ENCODE data around the gene QRICH2.
"Not testable (repeated sequence)": the region's sequence is repeated elsewhere in the genome, so short reads cannot be mapped to it uniquely, and the experiment has no call there.

The QRICH2 gene, protein sequence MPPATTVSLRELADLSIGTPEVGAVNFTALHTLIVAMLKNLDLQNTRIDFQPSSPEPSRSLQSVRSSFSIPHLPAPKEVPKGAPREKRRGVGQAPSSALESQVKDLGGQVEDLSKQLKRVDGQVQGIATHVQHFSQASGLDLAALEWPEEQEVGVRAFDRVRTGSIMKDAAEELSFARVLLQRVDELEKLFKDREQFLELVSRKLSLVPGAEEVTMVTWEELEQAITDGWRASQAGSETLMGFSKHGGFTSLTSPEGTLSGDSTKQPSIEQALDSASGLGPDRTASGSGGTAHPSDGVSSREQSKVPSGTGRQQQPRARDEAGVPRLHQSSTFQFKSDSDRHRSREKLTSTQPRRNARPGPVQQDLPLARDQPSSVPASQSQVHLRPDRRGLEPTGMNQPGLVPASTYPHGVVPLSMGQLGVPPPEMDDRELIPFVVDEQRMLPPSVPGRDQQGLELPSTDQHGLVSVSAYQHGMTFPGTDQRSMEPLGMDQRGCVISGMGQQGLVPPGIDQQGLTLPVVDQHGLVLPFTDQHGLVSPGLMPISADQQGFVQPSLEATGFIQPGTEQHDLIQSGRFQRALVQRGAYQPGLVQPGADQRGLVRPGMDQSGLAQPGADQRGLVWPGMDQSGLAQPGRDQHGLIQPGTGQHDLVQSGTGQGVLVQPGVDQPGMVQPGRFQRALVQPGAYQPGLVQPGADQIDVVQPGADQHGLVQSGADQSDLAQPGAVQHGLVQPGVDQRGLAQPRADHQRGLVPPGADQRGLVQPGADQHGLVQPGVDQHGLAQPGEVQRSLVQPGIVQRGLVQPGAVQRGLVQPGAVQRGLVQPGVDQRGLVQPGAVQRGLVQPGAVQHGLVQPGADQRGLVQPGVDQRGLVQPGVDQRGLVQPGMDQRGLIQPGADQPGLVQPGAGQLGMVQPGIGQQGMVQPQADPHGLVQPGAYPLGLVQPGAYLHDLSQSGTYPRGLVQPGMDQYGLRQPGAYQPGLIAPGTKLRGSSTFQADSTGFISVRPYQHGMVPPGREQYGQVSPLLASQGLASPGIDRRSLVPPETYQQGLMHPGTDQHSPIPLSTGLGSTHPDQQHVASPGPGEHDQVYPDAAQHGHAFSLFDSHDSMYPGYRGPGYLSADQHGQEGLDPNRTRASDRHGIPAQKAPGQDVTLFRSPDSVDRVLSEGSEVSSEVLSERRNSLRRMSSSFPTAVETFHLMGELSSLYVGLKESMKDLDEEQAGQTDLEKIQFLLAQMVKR (N-terminal part only)

GRCh38 chr17:76307966-76308338 is at the start of gene QRICH2:
QRICH2 (minus strand) TSS chr17:76308276; CDS start chr17:76307998, 278 bp downstream.
- no peak for DNase-seq
- CTCF ChIA-PET, result interaction anchor here (0.7 kb wide), 1 partner anchor 77 kb away, joined by 3 read pairs; no protein-coding TSS in a partner anchor
- Mint-ChIP-seq H3K27ac (no peak within 1 kb of the TSS), H3K36me3 (peaks cover 19% of the 10 kb centered on the region), H3K9me3 (no peaks in the 10 kb centered on the region), H3K27me3 (no peaks in the 10 kb centered on the region), H3K4me3 (no peak within 1 kb of the TSS), H3K4me1 (peaks cover 2% of the 10 kb centered on the region)

GRCh38 chr17:76357597-76358158 is 49.6 kb upstream of the QRICH2 start:
- Mint-ChIP-seq H3K36me3 (peaks cover 2% of the 10 kb centered on the region), H3K27ac (no peak overlapping the region), H3K27me3 (peaks cover 46% of the 10 kb centered on the region), H3K4me1 (peaks cover 19% of the 10 kb centered on the region), H3K9me3 (no peaks in the 10 kb centered on the region), H3K4me3 (no peak overlapping the region)
- DNase-seq, result no peak
- CTCF ChIA-PET, result interaction anchor here (1.3 kb wide), 1 partner anchor 28 kb away, joined by 6 read pairs; no protein-coding TSS in a partner anchor

- CTCF ChIA-PET, result interaction anchor here (1.3 kb wide), 1 partner anchor 29 kb away, joined by 6 read pairs; no protein-coding TSS in a partner anchor
- Mint-ChIP-seq H3K4me3 (no peak overlapping the region), H3K9me3 (no peaks in the 10 kb centered on the region), H3K4me1 (peaks cover 24% of the 10 kb centered on the region), H3K27me3 (peaks cover 41% of the 10 kb centered on the region), H3K27ac (no peak overlapping the region), H3K36me3 (peaks cover 4% of the 10 kb centered on the region)
- DNase-seq, result no peak
These were observed 48.9 kb upstream of the QRICH2 start for GRCh38 chr17:76356803-76357456.

DNA sequence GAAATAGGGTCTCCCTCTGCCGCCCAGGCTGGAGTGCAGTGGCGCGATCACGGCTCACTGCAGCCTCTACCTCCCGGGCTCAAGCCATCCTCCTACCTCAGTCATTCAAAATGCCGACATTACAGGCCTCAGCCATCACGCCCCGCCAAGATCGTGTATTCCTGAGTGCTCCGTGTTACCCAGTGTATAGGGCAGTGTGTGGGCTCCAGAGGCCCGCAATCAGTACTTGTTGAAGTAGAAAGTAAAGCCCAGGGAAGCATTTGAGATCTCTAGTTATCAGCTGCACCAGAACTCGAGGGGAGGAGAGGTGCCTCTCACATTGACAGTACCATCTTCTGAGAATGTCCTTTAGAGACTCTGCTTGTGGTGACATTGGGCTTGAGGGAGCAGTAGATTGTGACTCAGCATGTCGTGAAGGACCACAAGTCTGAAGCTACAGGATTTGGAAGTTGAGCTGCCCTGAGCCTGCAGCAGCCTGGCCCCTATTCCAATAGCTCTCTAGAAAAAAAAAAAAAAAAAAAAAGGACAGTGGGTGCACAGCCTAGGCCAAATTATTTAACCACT is 46.8 kb upstream of the QRICH2 start:
- H3K4me3 Mint-ChIP-seq, result peak overlapping the region; percentile 87
- H3K27me3 Mint-ChIP-seq, result peaks cover 26% of the 10 kb centered on the region
- peak overlapping the region; percentile 97 for H3K27ac Mint-ChIP-seq
- no peak for DNase-seq
- peaks cover 9% of the 10 kb centered on the region for H3K36me3 Mint-ChIP-seq
- CTCF ChIA-PET, result interaction anchor here (1.0 to 1.5 kb wide), 2 partner anchors 31 to 42 kb away, joined by 4 read pairs; no protein-coding TSS in a partner anchor
- H3K9me3 Mint-ChIP-seq, result no peaks in the 10 kb centered on the region
- H3K4me1 Mint-ChIP-seq, result peaks cover 33% of the 10 kb centered on the region

- peak overlapping the region; percentile 87 for H3K4me3 Mint-ChIP-seq
- DNase-seq, result no peak
- peaks cover 33% of the 10 kb centered on the region for H3K4me1 Mint-ChIP-seq
These were observed 46.2 kb upstream of the QRICH2 start for GRCh38 chr17:76354317-76354729.

GRCh38 chr17:76353599-76354316 is 45.7 kb upstream of the QRICH2 start, which contains the start of gene PRPSAP1:
PRPSAP1 (minus strand) TSS chr17:76353916; CDS start chr17:76353703, 213 bp downstream.
- H3K27me3 Mint-ChIP-seq, result peaks cover 23% of the 10 kb centered on the region
- CTCF ChIA-PET, result interaction anchor here (1.1 to 2.9 kb wide), 3 partner anchors 32 to 74 kb away, joined by 3 to 23 read pairs (median 8); partner anchors contain the start of gene SPHK1
- peaks cover 33% of the 10 kb centered on the region for H3K4me1 Mint-ChIP-seq
- no peaks in the 10 kb centered on the region for H3K9me3 Mint-ChIP-seq
- DNase-seq, result peak; percentile 87
- H3K4me3 Mint-ChIP-seq, result peak within 1 kb of the TSS; percentile 87
- peak within 1 kb of the TSS; percentile 97 for H3K27ac Mint-ChIP-seq
- peaks cover 9% of the 10 kb centered on the region for H3K36me3 Mint-ChIP-seq

More at GRCh38 chr17:76354317-76354729, 46.2 kb upstream of the QRICH2 start:
- Mint-ChIP-seq H3K27ac (peak overlapping the region; percentile 97), H3K27me3 (peaks cover 23% of the 10 kb centered on the region), H3K36me3 (peaks cover 9% of the 10 kb centered on the region), H3K9me3 (no peaks in the 10 kb centered on the region)
- CTCF ChIA-PET, result interaction anchor here (1.1 to 2.9 kb wide), 3 partner anchors 31 to 74 kb away, joined by 3 to 23 read pairs (median 8); partner anchors contain the start of gene SPHK1

DNA sequence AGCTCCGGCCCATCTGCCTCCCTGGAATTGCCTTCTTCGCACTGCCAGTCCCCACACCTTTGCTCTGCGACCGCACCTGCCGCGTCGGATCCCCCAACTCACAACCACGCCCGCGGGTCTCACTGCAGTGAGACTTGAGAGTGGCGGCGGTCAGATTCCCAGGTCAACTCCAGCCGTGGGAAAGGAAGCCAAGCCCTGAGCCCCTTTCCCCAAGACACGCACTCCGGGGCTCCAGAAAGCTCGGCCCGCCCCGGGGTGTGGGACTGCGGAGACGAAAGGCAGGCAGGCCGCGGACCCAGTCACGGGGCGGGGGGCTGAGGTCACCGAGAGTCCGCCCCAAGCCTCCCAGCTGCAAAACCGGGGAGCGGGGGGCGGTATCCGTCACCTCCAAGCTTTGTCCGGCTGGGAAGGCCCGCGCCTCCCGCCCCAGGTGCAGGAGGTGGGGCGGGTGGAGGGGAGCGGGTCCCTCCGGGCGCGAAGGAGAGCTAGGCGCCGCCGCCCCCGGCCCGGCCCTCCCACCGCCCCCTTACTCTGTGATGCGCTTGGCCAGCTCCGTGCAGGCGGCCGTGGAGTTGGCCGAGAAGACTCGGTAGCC is 45.0 kb upstream of the QRICH2 start:
- Mint-ChIP-seq H3K4me3 (peak overlapping the region; percentile 87), H3K27me3 (peaks cover 20% of the 10 kb centered on the region), H3K36me3 (peaks cover 9% of the 10 kb centered on the region), H3K27ac (peak overlapping the region; percentile 97), H3K4me1 (peaks cover 33% of the 10 kb centered on the region), H3K9me3 (no peaks in the 10 kb centered on the region)
- DNase-seq, result peak; percentile 61
- CTCF ChIA-PET, result interaction anchor here (1.1 to 2.9 kb wide), 4 partner anchors 17 to 491 kb away, joined by 4 to 23 read pairs (median 7); partner anchors contain the start of gene SPHK1

DNA sequence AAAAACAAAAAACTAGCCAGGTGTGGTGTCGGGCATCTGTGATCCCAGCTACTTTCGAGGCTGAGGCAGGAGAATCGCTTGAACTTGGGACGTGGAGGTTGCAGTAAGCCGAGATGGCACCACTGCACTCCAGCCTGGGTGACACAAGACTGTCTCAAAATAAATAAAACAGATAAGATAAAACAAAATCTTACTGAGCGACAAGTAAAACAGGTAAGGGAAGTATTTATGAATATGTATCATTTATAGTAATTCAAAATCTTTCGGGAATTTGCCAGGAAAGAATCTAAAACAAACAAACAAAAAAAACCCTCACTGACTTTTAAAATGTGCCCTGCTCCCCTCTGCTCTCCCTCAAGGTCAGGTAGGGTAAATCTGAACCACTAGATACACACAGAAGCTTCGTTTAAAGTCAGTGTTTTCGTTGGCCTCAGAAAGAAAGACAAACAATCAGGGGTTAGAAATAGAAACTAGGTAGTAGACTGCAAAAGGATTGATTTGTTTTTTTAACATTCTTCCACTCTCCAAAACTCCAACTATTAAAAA is 43.5 kb upstream of the QRICH2 start:
- DNase-seq, result no peak
- peaks cover 9% of the 10 kb centered on the region for H3K27me3 Mint-ChIP-seq
- H3K36me3 Mint-ChIP-seq, result peaks cover 17% of the 10 kb centered on the region
- no peaks in the 10 kb centered on the region for H3K9me3 Mint-ChIP-seq
- CTCF ChIA-PET, result interaction anchor here (1.0 to 2.9 kb wide), 5 partner anchors 19 to 490 kb away, joined by 3 to 23 read pairs (median 6); partner anchors contain the start of gene SPHK1
- peaks cover 29% of the 10 kb centered on the region for H3K4me1 Mint-ChIP-seq
- peak overlapping the region; percentile 87 for H3K4me3 Mint-ChIP-seq
- H3K27ac Mint-ChIP-seq, result no peak overlapping the region

DNA sequence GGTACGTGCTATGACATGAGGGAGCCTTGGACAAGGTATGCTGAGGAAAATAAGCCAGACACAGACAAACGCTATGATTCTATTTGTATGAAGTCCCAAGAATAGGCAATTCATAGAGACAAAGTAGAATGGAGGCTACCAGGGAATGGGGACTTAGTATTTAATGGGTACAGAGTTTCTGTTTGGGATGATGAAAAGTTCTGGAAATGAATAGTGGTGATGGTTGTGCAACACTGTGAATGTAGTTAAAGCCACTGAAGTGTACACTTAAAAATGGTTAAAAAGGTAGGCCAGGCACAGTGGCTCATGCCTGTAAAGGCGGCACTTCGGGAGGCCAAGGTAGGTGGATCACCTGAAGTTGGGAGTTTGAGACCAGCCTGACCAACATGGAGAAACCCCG is 42.4 kb upstream of the QRICH2 start:
- no peak overlapping the region for H3K4me3 Mint-ChIP-seq
- H3K4me1 Mint-ChIP-seq, result peaks cover 29% of the 10 kb centered on the region
- no peak for DNase-seq
- H3K9me3 Mint-ChIP-seq, result no peaks in the 10 kb centered on the region
- CTCF ChIA-PET, result no interaction called here
- peaks cover 26% of the 10 kb centered on the region for H3K36me3 Mint-ChIP-seq
- H3K27ac Mint-ChIP-seq, result no peak overlapping the region
- H3K27me3 Mint-ChIP-seq, result peaks cover 4% of the 10 kb centered on the region

DNA sequence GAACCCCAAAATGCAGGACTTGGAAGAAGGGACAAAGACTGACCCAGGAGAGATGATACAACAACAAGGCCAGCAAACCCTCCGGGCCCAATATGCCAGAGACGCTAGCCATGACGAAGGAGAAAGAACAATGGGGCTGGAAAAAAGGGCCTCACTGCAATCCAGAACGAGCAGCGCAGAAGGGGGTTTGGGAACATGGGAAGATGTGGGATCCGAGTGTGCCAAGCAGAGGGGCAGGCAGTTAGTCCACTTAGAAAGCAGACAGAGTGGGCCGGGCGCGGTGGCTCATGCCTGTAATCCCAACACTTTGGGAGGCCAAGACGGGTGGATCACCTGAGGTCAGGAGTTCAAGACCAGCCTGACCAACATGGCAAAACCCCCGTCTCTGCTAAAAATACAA is 38.9 kb upstream of the QRICH2 start:
- H3K27ac Mint-ChIP-seq, DNase-seq, H3K9me3 Mint-ChIP-seq, CTCF ChIA-PET, H3K27me3 Mint-ChIP-seq, H3K4me3 Mint-ChIP-seq, H3K4me1 Mint-ChIP-seq: not testable (repeated sequence)
- peaks cover 34% of the 10 kb centered on the region for H3K36me3 Mint-ChIP-seq

- CTCF ChIA-PET, result interaction anchor here (0.7 kb wide), 1 partner anchor 18 kb away, joined by 3 read pairs; no protein-coding TSS in a partner anchor
- DNase-seq, result no peak
These were observed 37.4 kb upstream of the QRICH2 start for GRCh38 chr17:76345377-76345974.

More at GRCh38 chr17:76345377-76345974, 37.4 kb upstream of the QRICH2 start:
- Mint-ChIP-seq H3K27me3 (no peaks in the 10 kb centered on the region), H3K4me1 (peaks cover 2% of the 10 kb centered on the region), H3K9me3 (no peaks in the 10 kb centered on the region), H3K4me3 (no peak overlapping the region), H3K36me3 (peaks cover 34% of the 10 kb centered on the region), H3K27ac (no peak overlapping the region)
